Gastrocnemius medialis (tissue), 4 donors: ENCODE results near the gene SHISA3. TPM values are rescaled to one million over a fixed set of nuclear protein-coding genes. Genes with fewer than 3 reads are reported as not detected.

ENCODE experiments used
- ATAC-seq, 2 donors: fragments of 150-250 bp; one replicate each; pipeline ENCODE4 v1.9.1; 2016
- DNase-seq, 2 donors: peaks; one replicate each; pipeline ENCODE4 v3.0.0-alpha.2; 2019
- H3K27ac ChIP-seq, 4 donors: fragments of 200-600 bp; sonication (generic); 1 replicate in 1 of 4; 2 replicates in 3 of 4; pipeline ENCODE4 v1.5.1; 2016 to 2018; ENCODE audit warnings: mild to moderate bottlenecking in 2 of 4, moderate library complexity in 1 of 4
- H3K27me3 ChIP-seq, 3 donors: fragments of 200-600 bp; sonication (generic) in 2 of 3; 1 replicate in 1 of 3; 2 replicates in 2 of 3; pipeline versions ENCODE4 v1.5.1 to v1.6.0; 2016 to 2019; ENCODE audit warnings: mild to moderate bottlenecking in 1 of 3, moderate library complexity in 1 of 3
- H3K36me3 ChIP-seq, 2 donors: fragments of 200-600 bp; sonication (generic) in 1 of 2; one replicate each; pipeline ENCODE4 v1.5.1; 2017 to 2018
- H3K4me1 ChIP-seq, 2 donors: fragments of 200-600 bp; sonication (generic) in 1 of 2; one replicate each; pipeline ENCODE4 v1.5.1; 2016 to 2017; ENCODE audit warnings: mild to moderate bottlenecking in 2 of 2
- H3K4me3 ChIP-seq, 4 donors: fragments of 200-600 bp; sonication (generic) in 3 of 4; 1 replicate in 1 of 4; 2 replicates in 3 of 4; pipeline ENCODE4 v1.5.1; 2016 to 2019; ENCODE audit warnings: mild to moderate bottlenecking in 2 of 4
- H3K9me3 ChIP-seq, 3 donors: fragments of 200-600 bp; sonication (generic) in 2 of 3; 1 replicate in 1 of 3; 2 replicates in 2 of 3; pipeline ENCODE4 v1.5.1; 2016 to 2019
- CTCF ChIP-seq, 5 experiments: fragments of 450-650 bp in 3 of 5; fragments of 200-600 bp in 2 of 5; sonication (generic) in 2 of 5; IDR thresholded peaks in 4 of 5; conservative IDR thresholded peaks in 1 of 5; 1 replicate in 4 of 5; 2 replicates in 1 of 5; pipeline ENCODE4 v1.5.1; 2016 to 2019; ENCODE audit warnings: antibody characterized with exemption in 5 of 5, mild to moderate bottlenecking in 3 of 5, moderate library complexity in 3 of 5
- POLR2A ChIP-seq, 2 donors: fragments of 450-650 bp; IDR thresholded peaks; one replicate each; pipeline ENCODE4 v1.6.1; 2017; ENCODE audit warnings: antibody characterized with exemption in 2 of 2, mild to moderate bottlenecking in 2 of 2, moderate library complexity in 2 of 2
- in situ Hi-C, 4 donors: fragments of 200-750 bp; cut with MboI; loops; one replicate each; pipeline versions ENCODE4 v1.15.0 to v1.8.0; 2017; ENCODE audit warnings: low sequenced_read_pairs in 4 of 4
- intact Hi-C: fragments of 100-400 bp; cut with DNase I; formaldehyde crosslinking; loops from one replicate; pipeline ENCODE4 v1.15.1; 2023; ENCODE audit warnings: low total_unique reads
- total RNA-seq, 4 donors: library from RNA; depleted of rRNA; stranded (reverse); fragments of >200 nt; gene quantifications; one replicate each; pipeline versions ENCODE4 v1.1.0 to v1.2.3, GENCODE V29; 2016

Gene SHISA3
- total RNA-seq, 4 donors from 2014 or later, result 0.31 to 2.1 (median 1.2) TPM

DNA sequence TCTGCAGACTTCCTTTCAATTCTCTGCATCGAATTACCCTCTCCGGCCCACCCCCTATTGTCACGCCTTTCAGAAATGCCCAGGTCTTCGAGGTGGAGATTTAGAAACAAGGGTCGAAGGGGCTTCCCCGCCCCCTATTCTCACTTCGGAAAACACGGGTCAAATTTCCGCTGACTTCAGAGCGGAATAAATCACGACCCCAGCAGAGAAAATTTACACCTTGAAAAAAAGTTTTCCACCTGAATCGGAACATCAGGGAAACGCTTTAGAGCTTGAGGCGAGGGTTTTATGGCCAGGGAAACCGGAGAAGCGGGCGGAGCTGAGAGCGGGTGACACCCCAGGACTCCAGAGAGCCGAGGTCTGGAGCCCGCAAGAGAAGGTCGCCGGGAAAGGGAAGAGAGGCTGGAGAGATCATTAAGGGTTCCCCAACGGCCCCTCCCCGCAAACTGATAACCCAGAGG, 1.6 kb downstream of the SHISA3 start:
- DNase-seq (no peak), ATAC-seq (no peak)
- in situ Hi-C loops, result no loop called here
- no peak overlapping the region for H3K27ac ChIP-seq
- intact Hi-C loops, result no loop called here
- peak overlapping the region; percentile 57 to 86 (median 60) for H3K4me3 ChIP-seq
- no peaks in the 10 kb centered on the region for H3K9me3 ChIP-seq
- H3K4me1 ChIP-seq, result peaks cover 6 to 28% of the 10 kb centered on the region in 2 donors
- no peak for TF ChIP-seq POLR2A (IDR thresholded peaks at IDR 0.05)
- no peak for TF ChIP-seq CTCF (IDR thresholded peaks at IDR 0.05 in 4 of 5, conservative IDR thresholded peaks at IDR 0.05 in 1 of 5)
- H3K36me3 ChIP-seq, result no peaks in the 10 kb centered on the region
- peaks cover 41 to 71% (median 43%) of the 10 kb centered on the region in 3 donors for H3K27me3 ChIP-seq

- no peak for TF ChIP-seq POLR2A (IDR thresholded peaks at IDR 0.05)
- no peak for TF ChIP-seq CTCF (IDR thresholded peaks at IDR 0.05 in 4 of 5, conservative IDR thresholded peaks at IDR 0.05 in 1 of 5)
- intact Hi-C loops (no loop called here), in situ Hi-C loops (no loop called here)
- Histone ChIP-seq H3K27ac (no peak overlapping the region), H3K36me3 (no peaks in the 10 kb centered on the region), H3K27me3 (peaks cover 41 to 71% (median 43%) of the 10 kb centered on the region in 3 donors), H3K4me3 (peak overlapping the region; percentile 57 to 86 (median 60)), H3K4me1 (peaks cover 6 to 28% of the 10 kb centered on the region in 2 donors), H3K9me3 (no peaks in the 10 kb centered on the region)
- no peak for ATAC-seq
- no peak for DNase-seq
Measured at GRCh38 chr4:42399393-42399792, 2.1 kb downstream of the SHISA3 start.

DNA sequence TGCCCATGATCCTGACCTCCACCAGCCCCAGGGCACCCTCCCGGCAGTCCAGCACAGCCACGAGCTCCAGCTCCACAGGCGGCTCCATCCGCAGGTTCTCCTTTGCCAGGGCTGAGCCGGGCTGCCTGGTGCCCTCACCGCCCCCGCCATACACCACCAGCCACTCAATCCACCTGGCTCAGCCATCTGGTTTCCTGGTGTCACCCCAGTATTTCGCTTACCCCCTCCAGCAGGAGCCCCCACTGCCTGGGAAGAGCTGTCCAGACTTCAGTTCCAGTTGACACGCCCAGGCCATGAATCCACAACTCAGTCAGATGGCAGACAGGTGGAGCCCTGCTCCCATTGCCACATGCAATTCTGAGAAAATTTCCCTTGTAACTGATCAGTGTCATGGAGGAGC, 3.9 kb downstream of the SHISA3 start:
- ATAC-seq (no peak), DNase-seq (no peak)
- H3K9me3 ChIP-seq, result no peaks in the 10 kb centered on the region
- TF ChIP-seq CTCF (IDR thresholded peaks at IDR 0.05 in 4 of 5, conservative IDR thresholded peaks at IDR 0.05 in 1 of 5) (no peak), POLR2A (IDR thresholded peaks at IDR 0.05) (no peak)
- in situ Hi-C loops, result no loop called here
- H3K4me3 ChIP-seq, result no peak overlapping the region
- H3K27me3 ChIP-seq, result peaks cover 32 to 57% (median 39%) of the 10 kb centered on the region in 3 donors
- H3K36me3 ChIP-seq, result no peaks in the 10 kb centered on the region
- intact Hi-C loops, result no loop called here
- H3K4me1 ChIP-seq, result peaks cover 6 to 28% of the 10 kb centered on the region in 2 donors
- H3K27ac ChIP-seq, result no peak overlapping the region

GRCh38 chr4:42404001-42404400, 6.7 kb downstream of the SHISA3 start:
- in situ Hi-C loops (no loop called here), intact Hi-C loops (no loop called here)
- Histone ChIP-seq H3K4me1 (peaks cover under 1% of the 10 kb centered on the region in 2 donors), H3K36me3 (no peaks in the 10 kb centered on the region), H3K4me3 (no peak overlapping the region), H3K27me3 (peaks cover 4 to 29% (median 13%) of the 10 kb centered on the region in 3 donors), H3K27ac (no peak overlapping the region), H3K9me3 (no peaks in the 10 kb centered on the region)
- no peak for ATAC-seq
- DNase-seq, result no peak
- TF ChIP-seq CTCF (IDR thresholded peaks at IDR 0.05 in 4 of 5, conservative IDR thresholded peaks at IDR 0.05 in 1 of 5) (no peak), POLR2A (IDR thresholded peaks at IDR 0.05) (no peak)

- in situ Hi-C loops (no loop called here), intact Hi-C loops (no loop called here)
- DNase-seq (no peak), ATAC-seq (no peak)
- H3K36me3 ChIP-seq, result peaks cover 0 to 13% of the 10 kb centered on the region in 2 donors
- H3K4me1 ChIP-seq, result no peaks in the 10 kb centered on the region
- no peak for TF ChIP-seq CTCF (IDR thresholded peaks at IDR 0.05 in 4 of 5, conservative IDR thresholded peaks at IDR 0.05 in 1 of 5)
- no peak for TF ChIP-seq POLR2A (IDR thresholded peaks at IDR 0.05)
- H3K9me3 ChIP-seq, result no peaks in the 10 kb centered on the region
- H3K27ac ChIP-seq, result no peak overlapping the region
- H3K27me3 ChIP-seq, result no peaks in the 10 kb centered on the region
- no peak overlapping the region for H3K4me3 ChIP-seq
Measured at GRCh38 chr4:42410446-42410845, 13.2 kb downstream of the SHISA3 start.
